GM12891 (cell line): ENCODE measurements around the gene ZNF783.

Source experiments
- POLR2A ChIP-seq: IDR thresholded peaks from 2 replicates; pipeline ENCODE4 v1.6.1; 2011; ENCODE audit warnings: low read depth, low read length, control low read depth
- TAF1 ChIP-seq: IDR thresholded peaks from 2 replicates; pipeline ENCODE4 v1.6.1; 2011; ENCODE audit warnings: low read depth, low read length, control low read depth

GRCh38 chr7:149220534-149220933 is 41.5 kb upstream of the ZNF783 start:
- no peak for TF ChIP-seq TAF1
- no peak for TF ChIP-seq POLR2A
